T1000 (cell line): ENCODE results near the gene RAB10.
"Not testable (repeated sequence)": the region's sequence is repeated elsewhere in the genome, so short reads cannot be mapped to it uniquely, and the experiment has no call there.

ENCODE experiments used
- DNase-seq: peaks from one replicate; lab custom pipeline; 2025; ENCODE audit warnings: mixed read lengths; lab: John Stamatoyannopoulos, UW

Gene RAB10

GRCh38 chr2:26058390-26058789 lies 24.5 kb downstream of the RAB10 start:
- DNase-seq, result no peak

DNA sequence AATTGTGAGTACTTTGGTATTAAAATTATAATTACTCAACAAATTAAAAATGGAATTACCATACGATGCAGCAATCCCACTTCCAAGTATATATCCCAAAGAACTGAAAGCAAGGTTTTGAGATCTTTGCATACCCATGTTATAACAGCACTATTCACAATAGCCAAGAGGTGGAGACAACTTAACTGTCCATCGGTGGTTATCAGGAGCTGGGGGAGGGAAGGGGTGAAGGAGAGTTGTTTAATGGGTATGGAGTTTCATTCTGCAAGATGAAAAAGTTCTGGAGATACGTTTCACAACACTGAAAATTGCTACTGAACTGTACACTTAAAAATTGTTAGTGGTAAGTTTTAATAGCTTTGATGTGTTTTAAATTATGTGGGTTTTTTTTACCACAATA lies 25.7 kb downstream of the RAB10 start:
- no peak for DNase-seq

- no peak for DNase-seq
These were observed 27.7 kb downstream of the RAB10 start for GRCh38 chr2:26061539-26061938.

- DNase-seq, result no peak
These were observed 31.0 kb downstream of the RAB10 start for GRCh38 chr2:26064846-26065245.

- DNase-seq, result no peak
These were observed 33.5 kb downstream of the RAB10 start for GRCh38 chr2:26067186-26067974.

GRCh38 chr2:26067980-26068507 lies 34.2 kb downstream of the RAB10 start:
- no peak for DNase-seq

DNA sequence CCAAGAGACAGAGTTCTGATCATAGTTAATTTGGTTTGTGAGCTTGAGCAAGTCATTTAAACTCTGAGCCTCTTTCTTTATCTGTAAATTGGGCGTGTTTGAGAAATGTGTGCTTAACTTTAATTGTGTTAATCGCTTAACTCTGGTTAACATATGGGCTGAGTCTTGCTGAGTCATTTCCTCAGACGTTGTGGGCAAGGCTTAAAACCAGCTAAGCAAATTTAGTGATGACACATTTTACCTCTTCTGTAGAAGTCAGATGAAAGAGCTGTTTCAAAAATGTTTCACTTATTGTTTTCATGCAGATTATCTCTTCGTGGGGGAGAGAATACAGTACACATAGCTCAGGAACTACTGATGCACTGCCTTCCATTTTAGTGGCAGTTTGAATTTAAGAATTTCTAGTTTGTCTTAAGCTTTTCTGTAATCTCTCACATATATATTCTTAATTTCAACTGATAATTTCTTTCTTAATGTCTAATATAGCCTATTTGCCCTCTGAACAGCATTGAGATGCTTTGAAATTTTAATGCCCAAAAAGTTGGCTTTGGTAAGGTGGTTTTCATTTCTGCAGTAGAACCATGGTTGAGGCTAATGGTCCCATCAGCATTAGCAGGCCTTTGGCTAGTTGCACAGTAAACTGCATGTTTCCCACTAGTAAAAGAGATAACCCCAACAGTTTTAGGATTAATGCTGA lies 34.9 kb downstream of the RAB10 start:
- no peak for DNase-seq

GRCh38 chr2:26070730-26071129 lies 36.8 kb downstream of the RAB10 start:
- no peak for DNase-seq

- no peak for DNase-seq
These were observed 39.3 kb downstream of the RAB10 start for GRCh38 chr2:26072925-26073768.

GRCh38 chr2:26073830-26074229 lies 39.9 kb downstream of the RAB10 start:
- DNase-seq, result no peak

DNA sequence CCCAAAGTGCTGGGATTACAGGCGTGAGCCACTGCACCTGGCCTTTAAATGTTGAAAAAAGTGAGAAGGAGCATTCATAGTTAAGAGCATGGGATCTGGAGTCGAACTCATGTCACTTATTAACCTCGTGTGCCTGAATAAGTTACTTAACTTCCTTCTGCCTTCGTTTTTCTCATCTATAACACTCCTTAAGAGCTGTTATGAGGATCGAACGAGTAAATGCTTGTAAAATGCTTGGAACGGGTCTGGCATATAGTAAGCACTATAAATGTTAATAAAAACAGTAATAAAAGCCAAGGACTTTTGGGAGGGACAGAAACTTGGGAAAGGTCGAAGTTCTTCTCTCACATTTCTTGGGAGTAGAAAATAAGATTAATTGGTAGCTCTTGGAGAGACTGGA lies 40.8 kb downstream of the RAB10 start:
- no peak for DNase-seq

DNA sequence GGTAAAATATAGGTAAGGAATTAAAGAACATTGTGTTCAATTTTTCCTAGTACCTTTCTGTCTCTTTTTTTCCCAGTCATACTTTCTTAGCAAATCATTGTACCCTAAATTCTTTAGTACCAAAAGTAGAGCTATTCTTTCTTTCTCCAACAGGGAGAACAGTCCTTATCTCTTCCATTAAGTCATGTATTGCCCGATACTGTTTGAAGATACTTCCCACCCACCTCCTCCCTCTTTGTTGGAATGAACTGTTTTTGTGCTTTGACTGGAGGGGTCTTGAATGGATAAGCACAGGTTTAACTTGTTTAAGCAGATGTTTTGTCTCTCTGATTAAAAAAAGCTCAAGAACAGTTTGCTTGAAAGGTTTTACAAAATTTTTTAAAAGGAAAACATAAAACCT lies 41.3 kb downstream of the RAB10 start:
- DNase-seq, result no peak

DNA sequence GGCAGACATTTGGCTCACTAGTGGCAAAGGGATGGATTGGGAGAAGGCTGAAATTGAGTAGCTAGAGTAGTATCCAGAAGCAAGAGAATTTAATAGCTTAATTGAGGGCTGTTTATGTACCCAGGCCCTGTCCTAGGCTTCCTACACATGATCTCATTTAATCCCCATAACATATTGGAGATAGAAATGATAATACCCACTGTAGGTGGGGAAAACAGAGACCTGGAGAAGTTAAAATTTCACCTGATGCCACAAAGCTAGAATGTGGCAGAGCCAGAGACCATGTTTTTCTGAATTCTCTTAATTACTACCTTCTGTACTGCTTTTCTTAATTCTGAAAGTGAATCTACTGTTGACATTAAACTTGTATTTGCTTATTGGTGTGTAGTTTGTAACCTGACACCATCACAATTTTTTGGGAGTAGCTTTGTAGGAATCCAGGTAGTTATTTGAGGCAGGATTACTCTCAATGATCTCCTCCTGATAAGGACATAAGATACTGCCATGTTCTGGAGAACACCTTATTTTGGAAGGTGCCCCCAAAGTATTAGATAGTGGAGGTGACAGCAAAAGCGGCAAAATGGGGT lies 42.2 kb downstream of the RAB10 start:
- DNase-seq, result no peak

- DNase-seq, result no peak
These were observed 43.4 kb downstream of the RAB10 start for GRCh38 chr2:26077291-26077690.

DNA sequence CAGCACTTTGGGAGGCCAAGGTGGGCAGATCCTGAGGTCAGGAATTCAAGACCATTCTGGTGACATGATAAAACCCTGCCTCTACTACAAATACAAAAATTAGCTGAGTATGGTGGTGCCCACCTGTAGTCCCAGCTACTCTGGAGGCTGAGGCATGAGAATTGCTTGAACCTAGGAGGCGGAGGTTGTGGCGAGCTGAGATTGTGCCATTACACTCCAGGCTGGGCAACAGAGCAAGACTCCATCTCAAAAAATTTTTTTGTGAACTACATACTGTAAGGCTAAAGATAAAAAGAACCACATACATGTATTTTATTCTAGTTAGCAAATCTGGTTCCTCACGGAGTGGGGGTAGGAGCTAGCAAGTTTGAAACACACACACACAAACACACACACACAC lies 45.1 kb downstream of the RAB10 start:
- no peak for DNase-seq

DNA sequence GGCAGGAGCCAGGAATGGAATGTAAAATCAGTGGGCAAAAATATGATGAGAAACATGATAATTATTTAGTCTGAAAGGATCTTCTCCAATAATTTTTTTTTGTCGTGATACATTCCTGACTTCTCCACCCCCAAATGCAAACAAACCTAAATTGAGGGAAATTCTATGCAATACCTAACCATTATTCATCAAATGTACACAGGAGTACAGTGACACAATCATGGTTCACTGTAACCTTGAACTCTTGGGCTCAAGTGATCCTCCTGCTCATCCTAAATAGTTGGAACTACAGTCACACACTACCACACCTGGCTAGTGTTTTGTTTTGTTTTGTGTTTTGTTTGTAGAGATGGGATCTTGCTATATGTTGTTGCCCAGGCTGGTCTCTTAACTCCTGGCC lies 46.5 kb downstream of the RAB10 start:
- DNase-seq, result no peak

GRCh38 chr2:26080925-26081324 lies 47.0 kb downstream of the RAB10 start:
- not testable (repeated sequence) for DNase-seq

DNA sequence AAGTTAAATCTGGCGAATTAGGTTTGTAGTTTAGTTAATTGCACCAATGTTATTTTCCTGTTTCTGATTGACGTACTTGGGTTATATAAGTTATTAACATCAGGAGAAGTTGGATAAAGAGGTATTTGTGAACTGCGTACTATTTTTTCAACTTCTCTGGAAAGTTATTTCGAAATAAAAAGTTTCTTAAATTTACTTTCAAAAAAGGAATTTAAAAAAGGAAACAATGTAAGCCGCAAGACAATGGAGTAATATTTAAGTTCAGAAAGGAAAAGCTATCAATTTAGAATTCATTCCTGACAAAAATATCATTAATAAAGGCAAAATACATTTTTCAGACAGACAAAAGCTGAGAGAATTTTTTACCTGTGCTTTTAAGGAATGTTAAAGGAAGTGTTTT lies 47.7 kb downstream of the RAB10 start:
- DNase-seq, result no peak

GRCh38 chr2:26086155-26086637 lies 52.3 kb downstream of the RAB10 start:
- no peak for DNase-seq

DNA sequence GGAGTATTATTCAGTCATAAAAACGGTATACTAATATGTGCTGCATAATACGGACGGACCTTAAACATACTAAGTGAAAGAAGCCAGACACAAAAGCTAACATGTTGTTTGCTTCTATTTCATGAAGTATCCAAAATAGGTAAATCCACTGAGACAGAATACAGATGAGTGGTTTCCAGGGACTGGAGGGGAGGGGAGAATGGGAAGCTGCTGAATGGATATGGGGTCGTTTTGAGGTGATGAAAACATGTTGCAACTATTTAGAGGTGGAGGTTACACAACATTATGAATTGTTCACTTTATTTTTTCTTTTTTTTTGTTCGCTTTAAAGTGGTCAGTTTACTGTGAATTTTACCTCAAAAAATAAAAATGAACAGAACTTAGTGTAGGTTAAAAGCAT lies 52.9 kb downstream of the RAB10 start:
- DNase-seq, result no peak

DNA sequence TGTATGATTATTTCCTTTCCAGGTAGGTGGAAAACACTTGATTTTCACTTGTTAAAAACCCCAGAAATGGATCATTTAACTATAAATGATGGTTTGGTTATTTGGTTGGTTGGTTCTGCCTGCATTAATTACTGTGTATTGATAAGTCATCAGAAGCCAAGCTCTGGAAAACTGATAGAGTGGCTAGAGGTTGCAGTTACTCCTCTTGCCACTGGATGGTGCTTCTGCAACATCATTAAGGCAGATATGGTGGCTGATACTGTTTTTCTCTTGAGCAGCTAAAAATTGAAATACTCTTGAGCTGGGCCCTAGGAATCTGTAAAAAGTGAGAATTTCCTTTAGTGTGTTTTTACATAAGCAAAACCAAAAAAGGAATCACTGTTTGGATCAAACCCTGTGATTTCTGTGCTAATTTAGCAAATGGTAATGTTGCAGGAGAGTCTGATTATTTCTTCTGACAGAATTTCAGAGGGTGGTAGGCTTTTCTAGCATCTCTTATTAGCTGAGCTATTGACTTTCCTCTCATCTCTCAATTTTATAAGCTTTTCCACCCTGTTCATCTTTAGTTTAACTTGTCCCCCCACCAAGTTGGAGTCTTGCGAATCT lies 54.3 kb downstream of the RAB10 start:
- DNase-seq, result no peak
